Subcutaneous adipose tissue (tissue), 4 donors: ENCODE data around the gene SPACA7. TPM values are rescaled to one million over a fixed set of nuclear protein-coding genes. Genes with fewer than 3 reads are reported as not detected.

Experiments used
- CTCF ChIP-seq: fragments of 450-650 bp; IDR thresholded peaks from one replicate; pipeline ENCODE4 v1.5.1; 2016; ENCODE audit warnings: low read depth, mild to moderate bottlenecking, control low read depth, antibody characterized with exemption, moderate library complexity
- total RNA-seq, 4 donors: library from RNA; depleted of rRNA; stranded (reverse); fragments of >200 nt; gene quantifications; one replicate each; pipeline ENCODE4 v1.1.0, GENCODE V29; 2016

The SPACA7 gene
- total RNA-seq, 4 donors from 2014 or later, result not detected

DNA sequence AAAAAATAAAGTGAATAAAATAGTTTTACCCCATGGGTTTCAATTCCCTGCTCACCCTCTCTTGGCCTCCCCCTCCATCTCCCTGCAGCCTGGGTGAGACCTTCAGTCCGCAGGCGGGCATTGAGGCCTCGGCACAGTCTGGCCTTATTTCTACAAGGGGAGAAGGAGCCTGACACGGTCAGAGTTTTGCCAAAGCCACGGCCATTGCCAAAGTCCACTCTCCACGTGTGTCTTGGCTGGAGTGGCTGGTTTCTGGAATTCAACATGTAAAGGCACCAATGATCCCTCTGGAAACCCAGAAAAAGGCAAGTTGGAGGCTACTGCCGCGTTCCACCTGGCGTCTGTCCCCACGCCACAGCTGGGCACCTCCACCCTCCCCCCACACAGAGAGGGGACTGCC lies 43.4 kb upstream of the SPACA7 start:
- TF ChIP-seq CTCF, result no peak

GRCh38 chr13:112333756-112334543 lies 42.2 kb upstream of the SPACA7 start:
- no peak for TF ChIP-seq CTCF

DNA sequence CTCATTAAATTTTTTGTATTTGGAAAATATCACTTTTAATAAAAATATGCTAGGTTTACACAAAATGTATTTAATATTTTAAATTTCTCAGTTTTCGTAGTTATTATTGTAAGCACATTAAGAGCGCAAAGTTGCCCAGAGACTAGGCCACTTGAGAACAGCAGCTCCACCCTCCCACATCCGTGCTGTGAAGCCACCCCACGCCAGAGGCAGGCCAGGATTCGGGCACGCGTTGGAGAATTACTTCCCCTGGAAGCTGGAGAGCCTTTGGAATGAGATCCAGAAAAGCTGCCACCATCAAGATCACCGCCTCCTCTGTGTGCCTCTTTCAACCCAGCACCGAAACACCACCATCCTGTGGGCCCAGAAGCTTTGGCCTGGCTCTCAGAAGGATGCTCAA lies 41.0 kb upstream of the SPACA7 start:
- no peak for TF ChIP-seq CTCF

- no peak for TF ChIP-seq CTCF
Observed at GRCh38 chr13:112341446-112341845, 34.7 kb upstream of the SPACA7 start.

- no peak for TF ChIP-seq CTCF
Observed at GRCh38 chr13:112341976-112342735, 34.0 kb upstream of the SPACA7 start.

GRCh38 chr13:112342841-112343361 lies 33.3 kb upstream of the SPACA7 start:
- no peak for TF ChIP-seq CTCF

DNA sequence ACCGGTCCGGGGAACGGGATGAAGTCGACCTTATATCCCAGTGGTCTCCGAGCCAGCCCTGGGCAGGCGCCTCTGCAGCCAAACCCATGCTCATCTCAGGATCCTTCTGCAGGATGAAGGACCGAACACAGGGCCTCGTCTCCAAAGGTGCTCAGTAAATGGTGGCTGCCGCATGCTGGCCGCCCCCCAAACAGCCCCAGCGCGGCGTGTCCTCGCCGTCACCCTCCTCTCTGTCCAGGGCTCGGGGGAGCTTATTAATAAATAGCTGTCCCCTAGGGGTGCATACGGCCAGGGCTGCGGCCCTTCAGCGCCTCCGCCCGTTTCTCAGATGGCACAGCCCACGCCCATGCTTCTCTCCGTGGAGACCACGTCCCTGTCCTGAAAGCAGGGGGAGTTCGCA lies 32.6 kb upstream of the SPACA7 start:
- TF ChIP-seq CTCF, result no peak
